EH (cell line): ENCODE measurements around the gene BASP1.
"Not testable (repeated sequence)": the region's sequence is repeated elsewhere in the genome, so short reads cannot be mapped to it uniquely, and the experiment has no call there.

Experiments
- DNase-seq: peaks from one replicate; pipeline ENCODE4 v3.0.0-alpha.2; 2015; ENCODE audit warnings: low read depth

The BASP1 gene

DNA sequence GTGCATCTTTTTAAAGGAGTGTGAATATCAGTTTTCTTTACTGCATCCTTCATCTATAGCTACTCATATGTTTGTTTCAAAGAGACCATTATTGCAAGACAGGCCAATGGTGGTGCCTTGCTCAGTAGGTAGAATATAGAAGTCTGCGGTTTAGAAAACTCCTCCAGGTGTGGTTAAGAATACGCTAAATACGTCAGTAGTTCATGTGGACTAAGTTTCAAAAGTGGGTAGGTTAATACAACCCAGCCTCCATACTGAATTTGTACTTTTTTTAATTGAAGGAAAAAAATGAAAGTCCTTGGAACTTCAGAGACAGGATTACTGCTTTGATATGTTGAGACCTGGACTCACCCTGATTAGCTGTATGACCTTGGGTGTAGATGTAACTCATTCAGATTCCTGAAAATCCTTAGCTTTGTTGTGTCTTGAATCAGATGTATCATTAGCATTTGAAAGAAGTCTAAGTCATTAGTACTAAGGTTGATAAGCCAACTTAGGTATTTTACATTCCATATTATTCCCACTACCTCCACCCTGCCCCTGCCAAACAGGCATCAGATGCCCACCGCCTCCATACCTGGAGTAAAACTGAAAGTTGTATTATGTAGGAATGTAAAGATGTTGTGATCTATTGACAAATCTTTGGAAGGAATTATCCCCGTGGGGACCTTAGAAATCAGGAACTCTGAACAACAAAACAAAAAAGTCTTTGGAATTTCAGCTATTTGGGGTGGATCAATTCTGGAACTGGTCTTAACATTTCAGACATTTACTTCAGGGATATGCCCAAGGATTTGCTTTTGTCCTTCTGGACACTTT is 6.1 kb downstream of the BASP1 start:
- DNase-seq, result no peak

DNA sequence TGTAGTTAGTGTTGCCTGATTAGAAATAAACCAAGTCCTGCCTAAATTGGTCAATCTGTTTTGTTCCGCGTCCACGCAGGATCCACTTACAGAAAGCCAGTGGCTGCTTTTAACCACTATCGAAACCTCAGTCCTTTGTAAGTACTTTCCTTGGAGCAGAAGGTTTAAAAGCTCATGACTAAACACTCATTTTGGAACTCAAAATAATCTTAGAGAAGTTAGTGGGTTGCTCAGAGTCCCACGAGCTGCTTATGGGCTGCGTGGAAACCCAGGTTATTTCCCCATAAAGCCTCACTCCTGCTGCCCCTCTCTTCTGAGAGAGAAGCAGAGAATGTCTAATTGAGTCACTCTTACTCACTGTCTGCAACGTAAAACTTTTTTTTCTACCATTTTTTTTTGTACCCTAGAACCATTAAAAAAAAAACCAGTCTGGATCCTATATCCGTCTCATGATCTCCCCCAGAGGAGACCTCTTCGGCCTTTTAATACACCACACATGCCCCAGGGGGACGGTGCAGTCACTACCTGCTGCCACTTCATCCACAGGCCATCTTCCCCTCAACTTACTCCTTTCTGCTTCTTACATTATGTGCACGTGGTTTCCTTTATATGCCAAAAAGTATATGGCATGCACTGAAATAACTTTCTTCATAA is 7.6 kb downstream of the BASP1 start:
- DNase-seq, result peak; percentile 67

GRCh38 chr5:17225520-17225919 is 8.1 kb downstream of the BASP1 start:
- DNase-seq, result no peak

DNA sequence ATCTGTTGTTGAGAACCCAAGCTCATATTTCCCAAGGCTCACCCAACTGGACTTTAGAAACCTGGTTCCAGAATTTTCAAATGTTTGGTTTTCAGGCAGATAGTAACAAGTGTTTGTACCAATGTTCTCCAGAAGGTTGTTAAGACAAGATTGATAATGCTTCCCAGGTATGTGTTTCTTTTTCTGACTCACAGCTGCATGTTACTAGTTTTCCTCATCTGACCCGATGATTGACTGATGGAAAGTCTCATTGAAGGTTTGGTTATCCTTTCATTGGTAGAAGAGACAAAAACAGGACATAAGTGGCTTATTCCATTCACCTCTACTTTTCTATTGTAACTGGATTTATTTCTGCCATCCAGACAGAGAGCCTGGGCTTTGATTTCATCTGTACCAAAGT is 10.4 kb downstream of the BASP1 start:
- no peak for DNase-seq

- peak; percentile 74 for DNase-seq
Measured at GRCh38 chr5:17228821-17229291, 11.4 kb downstream of the BASP1 start.

DNA sequence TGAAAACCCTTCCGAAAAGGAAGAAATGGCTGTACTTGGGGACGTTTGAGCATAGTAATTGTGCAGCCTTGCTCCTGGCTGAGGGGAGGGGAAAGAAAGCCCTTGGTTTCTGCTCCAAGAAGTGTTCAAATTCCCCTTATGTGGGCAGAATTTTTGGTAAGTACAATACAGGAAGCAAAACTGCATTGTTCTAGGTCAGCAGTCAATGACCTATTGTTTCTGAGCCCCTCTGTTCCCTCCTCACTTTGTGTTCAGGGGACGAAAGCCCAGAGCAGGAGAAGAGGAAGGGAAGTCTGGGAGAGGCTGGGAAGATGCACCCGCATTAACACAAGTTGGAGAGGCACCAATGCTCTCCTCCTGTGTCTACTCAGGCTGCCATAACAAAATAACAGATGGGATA is 11.9 kb downstream of the BASP1 start:
- no peak for DNase-seq

- no peak for DNase-seq
Measured at GRCh38 chr5:17230191-17230590, 12.8 kb downstream of the BASP1 start.

GRCh38 chr5:17230808-17231525 is 13.5 kb downstream of the BASP1 start:
- DNase-seq, result no peak

DNA sequence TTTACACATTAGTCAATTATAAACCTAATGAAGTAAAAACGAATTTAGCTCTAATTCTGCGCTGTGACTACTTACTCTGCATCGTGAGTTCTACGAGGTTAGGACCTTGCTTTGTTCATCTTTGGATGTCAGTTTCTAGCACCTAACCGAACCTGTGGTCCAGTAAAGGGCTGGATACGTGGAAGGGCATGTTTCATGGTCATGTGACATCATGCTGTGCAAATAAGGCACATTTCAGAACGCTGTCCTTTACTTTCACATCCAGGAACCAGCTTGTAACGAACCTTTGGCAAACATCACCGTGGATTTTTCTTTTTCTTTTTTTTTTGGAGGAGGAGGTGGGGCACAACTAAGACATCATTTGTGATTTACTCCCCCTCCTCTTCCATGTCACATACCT is 15.0 kb downstream of the BASP1 start:
- no peak for DNase-seq

DNA sequence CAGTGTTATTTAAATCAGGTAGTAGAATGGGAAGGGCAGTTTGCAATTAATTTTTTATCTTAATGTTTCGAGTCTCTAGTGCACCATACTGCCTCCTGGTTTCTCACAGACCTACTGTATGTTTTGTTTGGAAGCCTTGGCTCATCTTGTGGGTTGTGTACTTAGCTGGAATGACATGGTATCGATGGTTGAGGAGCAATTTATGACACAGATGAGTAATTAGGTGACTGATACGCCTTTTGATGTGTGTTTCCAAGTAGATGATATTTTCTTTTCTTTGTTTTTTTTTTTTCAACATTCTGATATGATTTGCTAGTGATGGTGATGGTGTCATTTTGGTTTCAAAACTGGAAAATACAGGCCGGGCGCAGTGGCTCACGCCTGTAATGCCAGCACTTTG is 16.1 kb downstream of the BASP1 start:
- no peak for DNase-seq

DNA sequence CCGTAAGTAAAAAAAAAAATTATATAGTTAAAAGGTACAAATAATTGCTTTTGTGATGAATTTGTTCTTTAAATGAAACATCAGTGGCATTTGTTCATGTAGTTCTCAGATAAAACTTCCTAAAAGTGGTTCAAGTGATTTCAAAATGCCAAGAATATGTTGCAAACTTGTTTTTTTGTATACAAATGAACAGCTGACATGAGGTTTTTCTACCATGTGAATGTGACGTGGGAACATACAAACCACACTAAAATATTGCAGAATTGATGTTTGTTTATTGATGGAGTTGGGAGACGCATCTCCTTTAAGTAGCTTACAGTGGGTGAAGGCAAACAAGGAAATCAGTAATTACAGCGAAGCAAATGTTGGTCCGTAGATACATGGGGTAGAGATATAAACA is 16.9 kb downstream of the BASP1 start:
- no peak for DNase-seq

DNA sequence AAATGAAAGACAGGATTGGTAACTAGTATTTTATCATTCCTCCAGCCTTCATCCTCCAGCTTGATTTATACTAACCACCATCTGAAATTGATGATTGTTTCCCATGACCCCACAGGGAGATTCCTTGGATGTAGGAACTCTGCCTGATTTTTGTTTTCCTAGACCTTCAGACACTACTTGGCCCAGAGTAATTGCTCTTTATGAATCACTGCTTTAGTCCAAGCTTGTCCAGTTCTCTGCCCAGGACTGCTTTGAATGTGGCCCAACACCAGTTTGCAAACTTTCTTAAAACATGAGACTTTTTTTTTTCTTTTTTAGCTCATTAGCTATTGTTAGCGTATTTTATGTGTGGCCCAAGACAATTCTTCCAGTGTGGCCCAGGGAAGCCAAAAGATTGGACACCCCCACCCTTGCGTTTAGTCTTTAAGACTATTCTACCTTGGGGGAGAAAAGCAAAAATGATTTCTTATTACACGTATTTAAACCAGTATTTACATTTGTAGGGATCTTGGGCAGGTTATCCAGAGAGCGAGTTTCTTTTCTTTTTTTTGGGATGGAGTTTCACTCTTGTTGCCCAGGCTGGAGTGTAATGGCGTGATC is 18.4 kb downstream of the BASP1 start:
- peak; percentile 87 for DNase-seq

- peak; percentile 85 for DNase-seq
Measured at GRCh38 chr5:17238521-17239041, 21.1 kb downstream of the BASP1 start.

- no peak for DNase-seq
Measured at GRCh38 chr5:17239953-17240352, 22.5 kb downstream of the BASP1 start.

DNA sequence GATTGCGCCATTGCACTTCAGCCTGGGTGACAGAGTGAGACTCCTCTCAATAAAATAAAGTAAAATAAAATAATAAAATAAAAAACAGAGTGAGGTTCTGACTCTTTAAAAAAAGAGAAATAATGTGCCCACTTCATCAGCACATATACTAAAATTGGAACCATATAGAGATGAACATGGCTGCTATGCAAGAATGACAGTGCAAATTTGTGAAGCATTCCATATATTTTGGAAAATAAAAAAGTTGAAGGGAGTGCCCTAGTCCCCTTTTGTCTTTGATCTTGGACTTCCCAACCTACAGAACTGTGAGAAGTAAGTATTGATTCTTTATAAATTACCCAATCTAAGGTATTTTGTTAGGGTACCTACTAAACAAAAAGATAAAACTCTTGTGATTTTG is 23.1 kb downstream of the BASP1 start:
- DNase-seq, result no peak

DNA sequence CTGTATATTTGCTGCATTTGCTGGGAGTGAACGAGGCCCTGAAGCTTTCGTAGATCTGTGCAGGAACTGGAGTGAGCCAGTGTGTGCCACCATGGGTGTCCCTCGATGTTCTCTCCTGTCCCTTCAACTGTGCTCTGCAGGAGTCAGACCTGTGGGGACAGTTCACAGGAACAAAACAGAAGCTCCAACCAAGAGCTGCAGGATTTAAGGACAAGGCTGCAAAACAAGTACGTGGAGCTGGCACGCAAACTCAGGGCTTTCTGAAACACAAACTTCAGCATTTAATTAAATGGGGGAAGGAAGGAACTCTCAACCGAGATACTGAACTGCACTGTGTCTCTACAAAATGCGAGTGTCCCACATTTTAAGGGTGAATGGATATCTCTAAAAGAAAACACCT is 24.2 kb downstream of the BASP1 start:
- DNase-seq, result no peak

DNA sequence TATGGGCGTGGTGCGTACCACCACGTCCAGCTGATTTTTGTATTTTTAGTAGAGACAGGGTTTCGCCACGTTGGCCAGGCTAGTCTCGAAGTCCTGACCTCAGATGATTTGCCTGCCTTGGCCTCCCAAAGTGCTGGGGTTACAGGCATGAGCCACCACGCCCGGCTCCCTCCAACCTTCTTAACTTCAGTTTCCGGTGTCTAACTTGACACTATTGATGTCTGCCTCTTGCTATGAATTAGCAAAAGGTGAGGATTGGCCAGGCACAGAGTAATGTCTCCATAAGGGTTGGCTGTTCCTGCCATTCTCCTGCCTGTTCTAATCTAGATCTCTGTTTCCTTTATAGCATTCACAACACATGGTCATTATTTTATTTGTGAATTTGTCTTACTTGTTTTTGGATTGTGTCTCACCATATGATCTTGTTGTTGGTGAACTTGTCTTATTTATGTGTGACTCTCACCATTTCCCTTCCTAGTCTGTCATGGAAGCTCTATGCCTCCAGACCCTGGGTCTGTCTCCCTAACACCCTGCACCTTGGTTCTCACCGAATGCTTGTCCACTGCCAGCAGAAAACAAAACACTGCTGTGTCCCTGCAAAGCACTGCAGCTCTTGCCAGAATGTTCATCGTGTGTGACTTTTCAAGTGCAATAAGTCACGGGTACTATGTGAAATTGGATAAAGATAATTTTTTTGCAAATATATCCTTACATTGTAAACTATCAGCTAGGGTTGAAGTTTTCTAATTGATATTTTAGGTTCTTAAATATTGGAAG is 26.0 kb downstream of the BASP1 start:
- no peak for DNase-seq

GRCh38 chr5:17249029-17249634 is 31.7 kb downstream of the BASP1 start:
- DNase-seq, result peak; percentile 99

GRCh38 chr5:17249841-17250240 is 32.4 kb downstream of the BASP1 start:
- not testable (repeated sequence) for DNase-seq

GRCh38 chr5:17252543-17252942 is 35.1 kb downstream of the BASP1 start:
- no peak for DNase-seq

GRCh38 chr5:17255471-17256021 is 38.1 kb downstream of the BASP1 start:
- no peak for DNase-seq
